Motor neuron (in vitro differentiated cells): ENCODE results near the gene SCN1B. TPM values are rescaled to one million over a fixed set of nuclear protein-coding genes. Genes with fewer than 3 reads are reported as not detected.
A peak's percentile ranks its signal among the peaks of the same experiment; 100 is the strongest.
"Not testable (repeated sequence)": the region's sequence is repeated elsewhere in the genome, so short reads cannot be mapped to it uniquely, and the experiment has no call there.

Experiments used
- ATAC-seq, 8 experiments: fragments of 200-7000 bp; cut with Tn5 transposase; replicated peaks in 6 of 8; 2 replicates each; pipeline ENCODE4 v1.8.0; 2021; ENCODE audit warnings: mild to moderate bottlenecking in 8 of 8, moderate library complexity in 8 of 8
- H3K27ac ChIP-seq, 2 donors: fragments of 250-450 bp; sonication (Bioruptor Pico); 2 replicates each; pipeline ENCODE4 v1.9.0; 2021; ENCODE audit warnings: antibody characterized with exemption in 2 of 2, mild to moderate bottlenecking in 2 of 2, moderate library complexity in 1 of 2
- H3K4me1 ChIP-seq, 2 donors: fragments of 250-450 bp; sonication (Bioruptor Pico); replicated peaks in 1 of 2; 2 replicates each; pipeline ENCODE4 v1.6.1; 2021; ENCODE audit warnings: antibody characterized with exemption in 2 of 2, mild to moderate bottlenecking in 2 of 2, moderate library complexity in 1 of 2
- H3K4me3 ChIP-seq, 5 donors: fragments of 250-450 bp; sonication (Bioruptor Pico); 2 replicates each; pipeline ENCODE4 v1.9.0; 2021; ENCODE audit warnings: antibody characterized with exemption in 5 of 5, mild to moderate bottlenecking in 5 of 5, moderate library complexity in 4 of 5
- WGBS, 10 experiments: fragments of 450-650 bp; shearing (Covaris generic); methylation state at CpG; one replicate each; pipeline ENCODE4 v1.0.0; 2022; 5-methylcytosine and 5-hydroxymethylcytosine counted together
- in situ Hi-C, 9 experiments: fragments of 400-800 bp; cut with MboI; loops; one replicate each; pipeline ENCODE4 v1.15.0; 2021; ENCODE audit warnings: low sequenced_read_pairs in 9 of 9, low pct_unique_long_range_greater_than_20kb in 2 of 9; ENCODE audit not compliant: unreplicated experiment in 9 of 9
- total RNA-seq, 8 experiments: library from RNA; unstranded; fragments of 300-600 nt; gene quantifications; 2 replicates each; pipeline versions ENCODE4 v1.2.3 to v1.2.4, GENCODE V29; 2022

SCN1B gene
- total RNA-seq: 1 to 10 TPM in 6 of 8 experiments, under 1 TPM in 2; 0.65 to 7.0 (median 2.1) TPM

- ATAC-seq: peak; percentile 83 to 92 (median 86)
- peaks cover 0 to 3% of the 10 kb centered on the region in 2 donors for H3K4me1 ChIP-seq
- in situ Hi-C loops: no loop called here
- peak within 1 kb of the TSS; percentile 42 to 90 (median 67) for H3K4me3 ChIP-seq
- whole genome bisulfite sequencing, 10 experiments: no CpG with 5 or more reads among the region's 118 CpGs
- H3K27ac ChIP-seq: no peak within 1 kb of the TSS
Observed at GRCh38 chr19:35030257-35031071, at the start of gene SCN1B. SCN1B (plus strand) TSS chr19:35030470; CDS start chr19:35030821, 351 bp downstream.

DNA sequence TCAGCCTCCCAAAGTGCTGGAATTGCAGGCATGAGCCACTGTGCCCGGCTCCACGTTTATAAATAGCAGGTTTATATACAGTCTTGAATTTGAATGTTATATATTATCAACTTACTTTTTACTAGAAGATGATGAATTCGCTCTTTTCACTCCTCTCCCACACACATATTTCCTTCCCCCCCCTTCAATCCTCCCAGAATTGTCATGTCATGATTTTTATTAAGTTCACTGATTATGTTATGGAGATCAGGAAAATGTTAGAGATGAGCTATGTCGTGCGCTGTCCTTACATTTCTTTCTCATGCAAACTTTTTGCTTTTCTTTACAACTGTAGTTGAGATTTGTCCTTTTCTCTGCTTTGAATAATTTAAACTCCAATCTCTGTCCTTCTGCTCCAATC, 48.0 kb upstream of the SCN1B start:
- no peak overlapping the region for H3K27ac ChIP-seq
- no peak overlapping the region for H3K4me3 ChIP-seq
- H3K4me1 ChIP-seq: no peaks in the 10 kb centered on the region
- ATAC-seq: no peak
- in situ Hi-C loops: no loop called here
- WGBS, 10 experiments: 33 to 90% (median 71%) methylated on average over 1 to 5 of the region's 5 CpGs; no CpG with 5 or more reads in 1 of the 10 experiments

DNA sequence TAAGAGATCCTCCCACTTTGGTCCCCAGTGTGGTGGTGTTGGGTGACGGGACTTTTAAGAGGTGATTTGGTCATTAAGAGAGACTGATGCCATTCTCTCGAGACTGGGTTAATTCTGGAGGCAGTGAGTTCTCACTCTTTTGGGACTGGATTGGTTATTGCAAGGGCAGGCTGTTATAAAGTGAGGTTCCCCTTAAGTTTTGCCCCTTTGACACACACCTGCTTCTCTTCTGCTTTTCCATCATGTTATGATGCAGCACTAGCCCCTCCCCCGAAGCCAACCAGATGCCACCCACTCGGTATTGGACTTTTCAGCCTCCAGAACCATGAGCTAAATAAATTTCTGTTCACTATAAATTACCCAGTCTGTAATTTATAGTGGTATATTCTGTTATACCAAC, 46.5 kb upstream of the SCN1B start:
- no peak overlapping the region for H3K27ac ChIP-seq
- no peak overlapping the region for H3K4me3 ChIP-seq
- no peaks in the 10 kb centered on the region for H3K4me1 ChIP-seq
- WGBS, 10 experiments: 13 to 100% (median 90%) methylated on average over 2 to 4 of the region's 4 CpGs; no CpG with 5 or more reads in 1 of the 10 experiments
- ATAC-seq: no peak
- in situ Hi-C loops: no loop called here

GRCh38 chr19:34984287-34984686, 46.0 kb upstream of the SCN1B start:
- in situ Hi-C loops: no loop called here
- WGBS, 10 experiments: 22 to 100% (median 87%) methylated on average over 1 to 3 of the region's 3 CpGs; no CpG with 5 or more reads in 2 of the 10 experiments
- Histone ChIP-seq H3K27ac (no peak overlapping the region), H3K4me1 (no peaks in the 10 kb centered on the region), H3K4me3 (no peak overlapping the region)
- no peak for ATAC-seq

GRCh38 chr19:34985249-34986022, 44.8 kb upstream of the SCN1B start:
- 3 to 90% (median 27%) methylated on average over 1 to 7 of the region's 7 CpGs for WGBS, 10 experiments
- in situ Hi-C loops: no loop called here
- Histone ChIP-seq H3K4me1 (no peaks in the 10 kb centered on the region), H3K27ac (no peak overlapping the region), H3K4me3 (no peak overlapping the region)
- peak in 4 of 8 experiments; percentile 41 to 93 (median 88) for ATAC-seq

DNA sequence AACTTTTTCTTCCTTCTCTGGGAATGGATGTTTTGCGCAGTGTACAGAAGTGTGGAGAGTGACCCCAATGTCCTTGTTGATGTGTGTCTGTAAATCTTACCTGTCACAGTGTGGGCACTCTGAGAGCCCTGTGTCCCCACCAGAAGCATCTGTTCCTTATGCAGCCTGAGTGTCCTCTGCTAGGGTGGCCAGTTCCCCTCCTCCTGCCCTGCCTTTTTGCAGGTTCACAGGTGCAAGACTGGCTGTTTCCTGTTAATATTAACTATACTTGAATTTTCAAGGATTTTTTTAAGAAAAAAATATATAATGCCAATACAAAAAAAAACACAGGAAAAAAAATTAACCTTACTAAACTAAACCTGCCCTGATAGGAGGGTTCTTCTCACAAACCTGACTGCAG, 42.2 kb upstream of the SCN1B start:
- ATAC-seq: no peak
- WGBS, 10 experiments: 100% methylated on average over 1 of the region's 1 CpG; no CpG with 5 or more reads in 5 of the 10 experiments
- Histone ChIP-seq H3K4me3 (no peak overlapping the region), H3K27ac (no peak overlapping the region), H3K4me1 (no peaks in the 10 kb centered on the region)
- in situ Hi-C loops: no loop called here

DNA sequence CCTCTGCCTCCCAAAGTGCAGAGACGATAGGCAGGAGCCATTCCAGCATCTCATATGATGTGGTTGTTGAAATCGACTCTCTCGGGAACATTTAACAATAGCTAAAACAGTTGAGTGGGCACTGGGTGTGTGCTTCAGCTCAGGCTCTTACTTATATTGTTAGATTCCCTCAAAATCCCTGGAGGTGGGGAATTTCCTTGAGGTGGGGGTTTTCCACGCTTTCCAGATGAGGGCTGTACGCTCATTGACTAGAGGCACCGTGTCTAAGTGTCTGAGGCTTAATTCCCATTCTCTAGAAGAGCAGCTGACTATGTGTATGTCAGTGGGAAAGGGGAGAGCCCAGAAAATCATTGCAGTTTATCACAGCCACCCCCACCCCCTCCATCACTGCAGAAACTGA, 41.0 kb upstream of the SCN1B start:
- in situ Hi-C loops: no loop called here
- no peak for ATAC-seq
- Histone ChIP-seq H3K4me1 (no peaks in the 10 kb centered on the region), H3K4me3 (no peak overlapping the region), H3K27ac (no peak overlapping the region)
- WGBS, 10 experiments: 19 to 87% (median 60%) methylated on average over 1 to 6 of the region's 6 CpGs; no CpG with 5 or more reads in 3 of the 10 experiments

DNA sequence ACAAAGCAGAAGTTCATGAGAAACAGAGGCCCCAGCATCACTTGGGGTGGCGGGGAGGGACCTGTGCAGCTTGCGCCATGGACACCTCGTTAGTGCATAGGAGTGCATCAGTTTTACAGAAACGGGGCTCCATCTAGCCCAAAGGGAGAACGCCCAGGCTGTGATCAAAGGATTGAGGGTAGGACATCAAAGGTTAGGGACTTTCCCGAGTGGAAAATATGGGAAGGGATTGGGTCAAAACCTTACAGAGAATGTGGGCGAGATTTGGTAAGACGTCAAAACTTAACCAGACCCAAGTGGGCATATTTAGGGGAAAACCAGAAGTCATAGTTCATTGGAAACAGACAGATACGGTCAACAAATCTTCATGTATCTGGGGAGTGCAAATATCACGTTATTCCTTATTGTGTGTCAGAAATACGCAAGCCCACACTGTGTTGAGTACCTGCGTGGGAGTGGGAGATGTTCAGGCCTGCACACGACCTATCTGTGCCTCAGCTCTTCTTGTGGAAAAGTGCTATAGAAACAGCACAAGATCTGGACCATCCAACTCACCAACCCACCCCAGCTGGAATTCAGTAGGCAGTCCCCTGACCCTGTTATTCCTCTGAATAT, 39.6 kb upstream of the SCN1B start:
- H3K27ac ChIP-seq: no peak overlapping the region
- in situ Hi-C loops: no loop called here
- ATAC-seq: no peak
- WGBS, 10 experiments: 20 to 100% (median 79%) methylated on average over 1 to 13 of the region's 13 CpGs; no CpG with 5 or more reads in 2 of the 10 experiments
- no peaks in the 10 kb centered on the region for H3K4me1 ChIP-seq
- no peak overlapping the region for H3K4me3 ChIP-seq

DNA sequence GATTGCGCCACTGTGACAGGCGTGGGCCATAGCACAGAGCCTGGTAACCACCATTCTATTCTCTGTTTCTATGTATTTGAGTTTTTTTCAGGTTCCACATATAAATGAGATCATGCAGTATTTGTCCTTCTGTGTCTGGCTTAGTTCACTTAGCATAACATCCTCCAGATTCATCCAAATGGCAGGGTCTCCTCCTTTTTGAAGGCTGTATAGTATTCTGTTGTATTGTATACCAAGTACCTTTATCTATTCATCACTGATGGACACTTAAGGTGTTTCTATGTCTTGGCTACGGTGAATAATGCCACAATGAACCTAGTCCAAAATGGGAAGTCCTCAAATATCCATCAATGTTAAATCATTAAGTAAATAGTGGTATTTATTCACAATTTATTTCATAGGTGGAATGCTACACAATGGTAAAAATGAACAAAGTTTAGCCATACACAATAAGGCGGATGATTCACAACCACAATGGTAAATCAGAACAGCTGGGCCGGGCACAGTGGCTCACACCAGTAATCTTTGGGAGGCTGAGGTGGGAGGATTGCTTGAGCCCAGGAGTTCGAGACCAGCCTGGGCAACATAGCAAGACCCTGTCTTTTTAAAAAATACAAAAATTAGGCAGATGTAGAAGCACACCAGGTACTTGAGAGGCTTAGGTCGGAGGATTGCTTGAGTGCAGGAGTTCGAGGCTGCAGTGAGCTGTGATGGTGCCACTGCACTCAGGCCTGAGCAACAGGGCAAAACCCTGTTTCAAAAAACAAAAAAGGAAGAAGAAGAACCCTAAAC, 38.5 kb upstream of the SCN1B start:
- no peak overlapping the region for H3K27ac ChIP-seq
- H3K4me1 ChIP-seq: no peaks in the 10 kb centered on the region
- in situ Hi-C loops: no loop called here
- 35 to 89% (median 72%) methylated on average over 1 to 7 of the region's 8 CpGs for WGBS, 10 experiments
- no peak for ATAC-seq
- no peak overlapping the region for H3K4me3 ChIP-seq

GRCh38 chr19:34992582-34992981, 37.7 kb upstream of the SCN1B start:
- ATAC-seq, H3K4me1 ChIP-seq, H3K4me3 ChIP-seq, H3K27ac ChIP-seq, in situ Hi-C loops: not testable (repeated sequence)
- WGBS, 10 experiments: 80 to 100% (median 94%) methylated on average over 1 to 5 of the region's 7 CpGs; no CpG with 5 or more reads in 2 of the 10 experiments

GRCh38 chr19:34994286-34994642, 36.0 kb upstream of the SCN1B start:
- in situ Hi-C loops: no loop called here
- Histone ChIP-seq H3K4me3 (no peak overlapping the region), H3K4me1 (peaks cover 5% of the 10 kb centered on the region in 2 donors), H3K27ac (no peak overlapping the region)
- no peak for ATAC-seq
- WGBS, 10 experiments: 20 to 100% (median 90%) methylated on average over 1 to 2 of the region's 9 CpGs; no CpG with 5 or more reads in 7 of the 10 experiments

GRCh38 chr19:34994643-34995541, 35.4 kb upstream of the SCN1B start:
- peaks cover 5 to 8% of the 10 kb centered on the region in 2 donors for H3K4me1 ChIP-seq
- H3K4me3 ChIP-seq: no peak overlapping the region
- 40 to 100% (median 88%) methylated on average over 1 to 12 of the region's 17 CpGs; no CpG with 5 or more reads in 2 of the 10 experiments for WGBS, 10 experiments
- no peak overlapping the region for H3K27ac ChIP-seq
- ATAC-seq: peak in 1 of 8 experiments; percentile 74
- in situ Hi-C loops: no loop called here
